Lung (tissue), 12 donors: ENCODE measurements around the gene MANEAL. TPM values are rescaled to one million over a fixed set of nuclear protein-coding genes. Genes with fewer than 3 reads are reported as not detected.
"Not testable (repeated sequence)": the region's sequence is repeated elsewhere in the genome, so short reads cannot be mapped to it uniquely, and the experiment has no call there.

Experiments used
- ATAC-seq: fragments of 200-7000 bp; cut with Tn5 transposase; one replicate; pipeline ENCODE4 v1.9.1; 2020; ENCODE audit warnings: moderate number of reproducible peaks; ENCODE audit not compliant: insufficient read depth, low FRiP score
- DNase-seq, 3 donors: peaks; one replicate each; pipeline ENCODE4 v3.0.0-alpha.2; 2013 to 2017
- H3K27ac ChIP-seq, 2 donors: one replicate each; pipeline ENCODE4 v1.5.1; 2013; ENCODE audit warnings: mild to moderate bottlenecking in 2 of 2, moderate library complexity in 2 of 2, control low read depth in 1 of 2, inconsistent platforms in 1 of 2, low read depth in 1 of 2, low read length in 1 of 2
- H3K27me3 ChIP-seq, 3 donors: one replicate each; pipeline ENCODE4 v1.5.1; 2013; ENCODE audit warnings: low read length in 2 of 3; ENCODE audit not compliant: control insufficient read depth in 3 of 3, insufficient read depth in 3 of 3
- H3K36me3 ChIP-seq, 4 donors: one replicate each; pipeline ENCODE4 v1.5.1; 2013; ENCODE audit warnings: low read length in 4 of 4, mild to moderate bottlenecking in 1 of 4, moderate library complexity in 1 of 4; ENCODE audit not compliant: control insufficient read depth in 4 of 4, insufficient read depth in 4 of 4
- H3K4me1 ChIP-seq, 5 donors: one replicate each; pipeline ENCODE4 v1.5.1; 2013; ENCODE audit warnings: low read length in 5 of 5, mild to moderate bottlenecking in 2 of 5, moderate library complexity in 1 of 5; ENCODE audit not compliant: control insufficient read depth in 5 of 5, insufficient read depth in 5 of 5
- H3K4me3 ChIP-seq: one replicate; pipeline ENCODE4 v1.5.1; 2013; ENCODE audit warnings: mild to moderate bottlenecking, control low read depth, moderate library complexity
- H3K9ac ChIP-seq, 2 donors: one replicate each; pipeline ENCODE4 v1.5.1; 2013; ENCODE audit warnings: low read length in 2 of 2, control low read depth in 1 of 2; ENCODE audit not compliant: insufficient read depth in 1 of 2
- H3K9me3 ChIP-seq, 4 donors: one replicate each; pipeline ENCODE4 v1.5.1; 2013; ENCODE audit warnings: low read length in 3 of 4, mild to moderate bottlenecking in 1 of 4, moderate library complexity in 1 of 4; ENCODE audit not compliant: control insufficient read depth in 4 of 4, insufficient read depth in 3 of 4
- CTCF ChIP-seq: IDR thresholded peaks from 2 replicates; pipeline ENCODE4 v1.5.1; 2012; ENCODE audit warnings: mild to moderate bottlenecking; ENCODE audit errors: control extremely low read depth, extremely low read depth
- WGBS, 2 donors: extraction: QIAGEN DNeasy Blood & Tissue Kit; methylation state at CpG; one replicate each; pipeline ENCODE4 v1.1.7; 2013; 5-methylcytosine and 5-hydroxymethylcytosine counted together
- polyA plus RNA-seq, 2 donors: library from polyadenylated mRNA; stranded (reverse); fragments of 200-250 nt; gene quantifications; one replicate each; pipeline ENCODE4 v1.2.1, GENCODE V29; 2013
- total RNA-seq, 2 donors: library from RNA; depleted of rRNA in 1 of 2; stranded (reverse); fragments of >200 nt in 1 of 2; gene quantifications; one replicate each; pipeline ENCODE4 v1.2.1, GENCODE V29; 2014 to 2021
- donor health status: control.
- donor health status: control.
- donor health status: Bipolar disorder and iron deficiency.
- donor health status: healthy.
- donor health status: DM: yes; HTN: yes; CAD: no.

The MANEAL gene
- total and polyA plus RNA-seq, 4 donors: 2.3 to 8.1 (median 3.4) TPM

- peaks cover 0 to 2% (median 0%) of the 10 kb centered on the region in 5 donors for H3K4me1 ChIP-seq
- no peak for TF ChIP-seq CTCF
- peaks cover 11 to 45% (median 24%) of the 10 kb centered on the region in 3 donors for H3K27me3 ChIP-seq
- H3K36me3 ChIP-seq: no peaks in the 10 kb centered on the region
- 23 to 26% methylated on average over 2 of the region's 2 CpGs for WGBS, 2 donors
- peaks cover 0 to 11% (median 0%) of the 10 kb centered on the region in 4 donors for H3K9me3 ChIP-seq
- H3K27ac ChIP-seq: no peak overlapping the region
- ATAC-seq (no peak), DNase-seq (no peak)
- no peak overlapping the region for H3K4me3 ChIP-seq
- H3K9ac ChIP-seq: no peak overlapping the region
Measured at GRCh38 chr1:37767488-37767887, 26.2 kb upstream of the MANEAL start.

- H3K4me1 ChIP-seq, H3K9me3 ChIP-seq, H3K4me3 ChIP-seq, H3K9ac ChIP-seq, ATAC-seq, H3K27ac ChIP-seq, H3K36me3 ChIP-seq, DNase-seq: not testable (repeated sequence)
- H3K27me3 ChIP-seq: peaks cover 0 to 12% (median 4%) of the 10 kb centered on the region in 3 donors
Measured at GRCh38 chr1:37771440-37771839, 22.2 kb upstream of the MANEAL start.

GRCh38 chr1:37776946-37777516 is 16.6 kb upstream of the MANEAL start:
- ATAC-seq: no peak
- Histone ChIP-seq H3K36me3 (no peaks in the 10 kb centered on the region), H3K4me3 (no peak overlapping the region), H3K27me3 (peaks cover 0 to 7% (median 0%) of the 10 kb centered on the region in 3 donors), H3K27ac (no peak overlapping the region), H3K9ac (no peak overlapping the region), H3K4me1 (no peaks in the 10 kb centered on the region), H3K9me3 (peaks cover 0 to 1% (median 0%) of the 10 kb centered on the region in 4 donors)
- WGBS, 2 donors: 78 to 80% methylated on average over 4 of the region's 4 CpGs
- no peak for DNase-seq
- TF ChIP-seq CTCF: no peak

- Histone ChIP-seq H3K36me3 (no peaks in the 10 kb centered on the region), H3K27ac (no peak overlapping the region), H3K4me1 (no peaks in the 10 kb centered on the region), H3K4me3 (no peak overlapping the region), H3K9me3 (peaks cover 0 to under 1% (median 0%) of the 10 kb centered on the region in 4 donors), H3K27me3 (peaks cover 0 to 7% (median 0%) of the 10 kb centered on the region in 3 donors), H3K9ac (no peak overlapping the region)
- 90 to 92% methylated on average over 3 of the region's 3 CpGs for WGBS, 2 donors
- DNase-seq: no peak
- ATAC-seq: no peak
- TF ChIP-seq CTCF: no peak
Measured at GRCh38 chr1:37778654-37779053, 15.0 kb upstream of the MANEAL start.
